ENCODE measurements around the gene FLT4.
"Not testable (repeated sequence)": the region's sequence is repeated elsewhere in the genome, so short reads cannot be mapped to it uniquely, and the experiment has no call there.

Gene FLT4

DNA sequence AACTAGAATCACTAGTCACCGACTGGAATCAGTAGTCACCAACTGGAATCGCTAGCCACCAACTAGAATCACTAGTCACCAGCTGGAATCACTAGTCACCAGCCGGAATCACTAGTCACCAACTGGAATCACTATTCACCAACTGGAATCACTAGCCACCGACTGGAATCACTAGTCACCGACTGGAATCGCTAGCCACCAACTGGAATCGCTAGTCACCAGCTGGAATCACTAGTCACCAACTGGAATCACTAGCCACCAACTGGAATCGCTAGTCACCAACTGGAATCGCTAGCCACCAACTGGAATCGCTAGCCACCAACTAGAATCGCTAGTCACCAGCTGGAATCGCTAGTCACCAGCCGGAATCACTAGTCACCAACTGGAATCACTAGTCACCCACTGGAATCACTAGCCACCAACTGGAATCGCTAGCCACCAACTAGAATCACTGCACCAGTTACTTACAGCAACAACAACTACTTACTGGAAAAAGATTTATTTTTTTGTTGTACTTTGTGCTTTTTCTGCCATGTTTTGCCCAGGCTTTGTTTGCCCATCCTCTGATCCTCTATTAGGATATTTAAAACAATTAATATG lies 25.7 kb upstream of the FLT4 start:
- TF ChIP-seq, protein P1, sequence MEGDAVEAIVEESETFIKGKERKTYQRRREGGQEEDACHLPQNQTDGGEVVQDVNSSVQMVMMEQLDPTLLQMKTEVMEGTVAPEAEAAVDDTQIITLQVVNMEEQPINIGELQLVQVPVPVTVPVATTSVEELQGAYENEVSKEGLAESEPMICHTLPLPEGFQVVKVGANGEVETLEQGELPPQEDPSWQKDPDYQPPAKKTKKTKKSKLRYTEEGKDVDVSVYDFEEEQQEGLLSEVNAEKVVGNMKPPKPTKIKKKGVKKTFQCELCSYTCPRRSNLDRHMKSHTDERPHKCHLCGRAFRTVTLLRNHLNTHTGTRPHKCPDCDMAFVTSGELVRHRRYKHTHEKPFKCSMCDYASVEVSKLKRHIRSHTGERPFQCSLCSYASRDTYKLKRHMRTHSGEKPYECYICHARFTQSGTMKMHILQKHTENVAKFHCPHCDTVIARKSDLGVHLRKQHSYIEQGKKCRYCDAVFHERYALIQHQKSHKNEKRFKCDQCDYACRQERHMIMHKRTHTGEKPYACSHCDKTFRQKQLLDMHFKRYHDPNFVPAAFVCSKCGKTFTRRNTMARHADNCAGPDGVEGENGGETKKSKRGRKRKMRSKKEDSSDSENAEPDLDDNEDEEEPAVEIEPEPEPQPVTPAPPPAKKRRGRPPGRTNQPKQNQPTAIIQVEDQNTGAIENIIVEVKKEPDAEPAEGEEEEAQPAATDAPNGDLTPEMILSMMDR (IDR thresholded peaks at IDR 0.05; ENCODE audit: low read depth, low read length, missing control alignments): no peak
- DNase-seq (ENCODE audit: extremely low read depth, low read depth): no peak
- H3K4me3 ChIP-seq (replicated peaks; ENCODE audit: low read depth, low read length): no peak overlapping the region

DNA sequence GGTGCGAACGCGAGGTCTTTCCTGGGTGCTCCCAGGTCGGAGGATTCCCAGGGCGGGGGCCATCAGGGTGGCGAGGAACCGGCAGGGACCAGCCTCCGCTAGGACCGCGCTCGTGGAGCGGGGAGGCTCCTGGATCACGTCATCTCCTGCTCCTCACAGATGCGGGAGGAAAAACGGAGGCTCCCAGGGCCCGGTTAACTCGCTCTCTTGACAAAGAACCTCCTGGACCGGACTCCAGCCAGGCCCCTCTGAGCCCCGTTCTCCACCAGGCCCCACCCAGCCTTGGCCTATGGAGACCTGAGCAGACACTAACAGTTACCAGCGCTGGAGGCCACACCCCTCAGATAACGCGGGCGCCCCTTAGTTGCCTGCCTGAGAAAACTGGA lies 24.7 kb upstream of the FLT4 start:
- DNase-seq (ENCODE audit: extremely low read depth, low read depth); H3K4me3 ChIP-seq (replicated peaks; ENCODE audit: low read depth, low read length): not testable (repeated sequence)

- no peak for DNase-seq (ENCODE audit: extremely low read depth, low read depth)
- TF ChIP-seq, protein P1 (IDR thresholded peaks at IDR 0.05; ENCODE audit: low read depth, low read length, missing control alignments): no peak
- no peak overlapping the region for H3K4me3 ChIP-seq (replicated peaks; ENCODE audit: low read depth, low read length)
Measured at GRCh38 chr5:180673371-180674089, 24.1 kb upstream of the FLT4 start.

DNA sequence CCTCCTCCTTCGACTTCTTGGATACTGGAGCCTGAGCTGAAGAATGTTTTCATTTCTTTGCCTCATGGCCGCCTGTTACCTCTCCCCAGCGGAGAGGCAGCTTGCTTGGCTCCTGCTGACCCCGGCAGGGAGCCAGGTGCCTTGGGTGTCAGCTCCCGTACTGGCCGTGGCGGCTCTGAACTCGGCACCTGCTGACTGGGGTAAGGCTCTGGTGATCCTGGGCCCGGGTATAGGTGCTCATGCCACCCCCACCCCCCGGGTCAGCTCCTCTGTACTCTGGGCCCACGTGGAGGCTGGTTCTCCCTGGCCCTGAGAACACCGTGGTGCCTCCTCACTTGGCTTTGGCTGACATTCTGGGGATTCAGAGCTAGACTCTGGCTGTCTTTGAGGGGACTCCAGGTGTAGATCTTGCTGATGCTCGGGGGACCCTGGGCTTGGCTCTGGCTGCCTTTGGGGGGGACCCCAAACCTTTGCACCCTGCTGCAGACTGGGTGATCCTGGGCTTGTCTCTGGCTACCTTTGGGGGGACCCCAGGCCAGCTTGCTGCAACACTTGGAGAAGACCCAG lies 22.6 kb upstream of the FLT4 start:
- H3K4me3 ChIP-seq (replicated peaks; ENCODE audit: low read depth, low read length); DNase-seq (ENCODE audit: extremely low read depth, low read depth): not testable (repeated sequence)

- no peak overlapping the region for H3K4me3 ChIP-seq (replicated peaks; ENCODE audit: low read depth, low read length)
- TF ChIP-seq, protein P1 (IDR thresholded peaks at IDR 0.05; ENCODE audit: low read depth, low read length, missing control alignments): peak; percentile 69
- no peak for DNase-seq (ENCODE audit: extremely low read depth, low read depth)
Measured at GRCh38 chr5:180670586-180671359, 21.4 kb upstream of the FLT4 start.

DNA sequence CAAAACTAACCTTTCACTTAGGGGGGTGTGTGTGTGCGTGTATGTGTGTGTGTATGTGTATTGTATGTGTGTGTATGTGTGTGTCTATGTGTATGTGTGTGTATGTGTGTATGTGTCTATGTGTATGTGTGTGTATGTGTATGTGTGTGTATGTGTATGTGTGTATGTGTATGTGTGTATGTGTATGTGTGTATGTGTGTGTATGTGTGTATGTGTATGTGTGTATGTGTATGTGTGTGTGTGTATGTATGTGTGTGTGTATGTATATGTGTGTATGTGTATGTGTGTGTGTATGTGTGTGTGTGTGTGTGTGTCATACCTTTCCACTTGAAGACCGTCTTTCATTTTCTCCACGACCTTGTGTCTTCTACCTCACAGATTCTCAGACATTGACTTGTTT lies 20.8 kb upstream of the FLT4 start:
- no peak for DNase-seq (ENCODE audit: extremely low read depth, low read depth)
- H3K4me3 ChIP-seq (replicated peaks; ENCODE audit: low read depth, low read length): no peak overlapping the region
- TF ChIP-seq, protein P1 (IDR thresholded peaks at IDR 0.05; ENCODE audit: low read depth, low read length, missing control alignments): no peak

DNA sequence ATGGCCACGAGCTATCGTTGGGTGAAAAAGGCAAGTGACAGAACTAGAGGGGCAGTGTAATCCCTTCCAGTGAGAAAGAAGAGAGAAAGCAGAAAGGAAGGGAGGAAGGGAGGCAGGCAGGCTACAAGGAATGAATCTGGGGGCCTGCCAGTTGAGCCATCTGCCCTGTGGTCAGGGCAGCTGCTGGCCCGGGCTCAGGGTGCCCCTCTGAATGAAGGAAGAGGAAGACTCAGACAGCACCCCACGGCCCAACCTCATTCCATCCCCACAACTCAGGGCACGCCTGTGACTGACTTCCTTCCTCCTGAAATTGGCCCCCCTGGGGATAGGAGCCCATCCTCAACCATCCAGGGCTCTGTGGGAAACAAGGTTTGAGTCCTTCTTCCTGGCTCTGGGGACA lies 20.3 kb upstream of the FLT4 start:
- no peak overlapping the region for H3K4me3 ChIP-seq (replicated peaks; ENCODE audit: low read depth, low read length)
- DNase-seq (ENCODE audit: extremely low read depth, low read depth): no peak
- TF ChIP-seq, protein P1 (IDR thresholded peaks at IDR 0.05; ENCODE audit: low read depth, low read length, missing control alignments): no peak
